Middle frontal gyrus (tissue), 1 donor: Measurements from ENCODE around the gene STAG1.
"Not testable (repeated sequence)": the region's sequence is repeated elsewhere in the genome, so short reads cannot be mapped to it uniquely, and the experiment has no call there.

Experiments used
- DNase-seq: peaks from one replicate; pipeline ENCODE4 v3.0.0-alpha.2; 2015; ENCODE audit warnings: low spot score; ENCODE audit errors: extremely low spot score

STAG1 gene

DNA sequence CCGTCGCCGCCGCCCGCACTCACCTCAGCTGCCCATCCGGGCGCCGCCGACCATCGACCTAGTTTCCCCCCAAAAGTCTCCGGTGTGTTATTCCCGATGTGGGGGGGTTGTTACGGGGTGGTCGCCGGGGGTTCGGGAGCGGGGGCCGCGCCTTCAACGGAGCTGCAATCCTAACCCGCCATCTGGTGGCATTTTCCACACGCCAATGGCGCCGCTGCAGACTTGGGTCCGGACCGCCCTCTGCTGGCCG, at the start of gene STAG1:
TSS of gene STAG1 (minus strand) at position 207 of the 250 bp plus-strand sequence. CDS start 121,480 bp downstream, outside the sequence.
- DNase-seq = no peak

DNA sequence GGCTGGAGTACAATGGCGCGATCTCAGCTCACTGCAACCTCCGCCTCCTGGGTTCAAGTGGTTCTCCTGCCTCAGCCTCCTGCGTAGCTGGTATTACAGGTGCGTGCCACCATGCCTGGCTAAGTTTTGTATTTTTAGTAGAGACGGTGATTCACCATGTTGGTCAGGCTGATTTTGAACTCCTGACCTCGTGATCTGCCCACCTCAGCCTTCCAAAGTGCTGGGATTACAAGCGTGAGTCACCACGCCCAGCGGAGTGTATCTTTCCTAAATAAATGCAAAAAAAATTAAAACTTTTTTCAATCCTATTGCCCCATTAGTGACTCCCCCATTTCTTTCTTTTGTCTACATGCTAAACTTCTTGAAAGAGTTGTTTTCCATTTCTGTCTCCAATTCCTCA, 49.0 kb upstream of the STAG1 start:
- DNase-seq = not testable (repeated sequence)

DNA sequence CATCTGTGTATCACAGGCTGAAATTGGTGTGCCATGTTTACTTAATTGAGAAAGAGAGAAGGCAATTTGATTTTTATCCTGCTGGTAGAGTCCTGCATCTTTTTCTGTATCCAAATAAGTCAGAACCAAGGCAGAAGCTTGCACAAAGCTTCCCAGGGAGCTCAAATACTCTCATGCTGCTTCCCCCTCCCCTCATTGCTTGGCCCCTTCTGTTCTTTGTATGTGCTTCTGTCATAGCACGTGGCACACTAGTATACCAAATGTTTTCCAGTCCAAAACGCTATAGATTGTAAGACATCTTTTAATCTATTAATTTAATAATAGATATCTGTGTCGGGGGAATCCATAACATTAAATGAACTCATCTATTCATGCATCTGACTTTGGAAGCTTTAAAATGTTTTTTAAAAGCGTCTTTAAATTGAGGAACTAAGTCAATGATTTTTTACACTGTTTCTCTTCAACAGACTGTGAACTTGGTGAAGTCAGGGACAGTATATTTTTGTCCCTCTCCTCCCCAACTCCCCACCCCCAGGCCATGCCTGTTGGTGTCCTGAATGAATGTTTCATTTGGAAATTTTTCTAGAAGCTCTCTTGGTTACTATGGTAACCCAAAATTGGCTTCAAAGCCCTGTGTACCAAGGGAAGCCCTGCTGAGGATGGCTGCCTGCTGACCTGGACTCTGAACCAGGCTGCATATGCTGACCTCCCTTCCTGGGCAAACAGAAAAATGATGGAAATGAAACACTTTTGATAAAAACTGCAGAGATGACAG, 40.6 kb upstream of the STAG1 start:
- DNase-seq = no peak

DNA sequence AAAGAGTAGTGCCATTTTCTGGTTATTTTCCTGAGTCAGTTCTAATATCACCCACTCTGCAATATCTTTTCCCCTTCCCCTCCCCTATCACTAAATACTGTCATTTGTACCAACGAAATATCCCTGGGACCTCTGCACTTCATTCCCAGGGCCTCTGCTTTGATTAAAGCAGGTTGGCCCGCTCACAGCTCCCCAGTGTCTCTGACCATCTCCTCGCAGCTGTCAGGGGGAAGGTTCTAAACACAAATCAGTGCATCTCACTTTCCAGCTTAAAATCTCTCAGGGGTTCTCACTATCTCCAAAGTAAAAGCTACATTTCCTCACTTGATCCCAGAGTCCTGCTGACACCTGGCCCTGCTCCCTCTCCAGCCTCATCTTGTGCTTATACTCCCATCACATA, 38.6 kb upstream of the STAG1 start:
- DNase-seq = no peak

DNA sequence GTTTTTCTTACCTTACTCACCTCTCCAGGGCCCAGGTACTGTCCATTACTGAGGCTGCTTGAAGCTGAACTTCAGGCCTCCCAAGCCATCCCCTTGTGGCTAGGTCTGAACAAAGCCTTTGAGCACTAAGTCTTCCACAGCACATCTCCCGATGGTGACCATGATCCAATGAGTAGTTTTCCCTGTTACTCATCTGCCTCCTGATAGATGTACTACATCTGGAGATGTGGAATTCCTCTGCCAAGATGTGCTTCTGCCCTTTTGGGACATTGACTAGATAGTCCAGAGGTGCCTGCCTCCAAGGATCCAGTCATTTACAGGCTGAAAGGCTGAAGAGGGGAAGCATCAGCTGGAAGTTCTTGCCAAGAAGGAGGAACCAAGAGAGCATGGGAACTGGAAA, 37.8 kb upstream of the STAG1 start:
- no peak for DNase-seq

DNA sequence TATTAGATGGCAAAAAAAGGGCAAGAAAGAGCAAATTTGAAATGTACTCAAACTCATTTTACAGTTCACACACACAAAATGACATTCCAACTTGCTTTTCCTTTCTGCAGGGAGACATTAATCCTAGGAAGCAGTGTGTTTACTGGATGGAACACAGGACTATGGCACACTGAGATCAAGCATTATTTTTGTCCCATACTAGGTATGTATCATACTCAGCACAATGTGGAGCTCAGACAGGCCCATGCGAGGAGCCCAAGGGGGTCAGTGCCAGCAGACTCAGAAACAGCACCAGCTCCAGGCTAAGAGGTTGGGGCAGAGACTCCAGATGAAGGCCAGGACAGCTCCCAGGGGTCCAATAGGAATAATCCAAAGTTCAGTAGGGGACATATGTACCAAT, 36.0 kb upstream of the STAG1 start:
- DNase-seq = no peak

DNA sequence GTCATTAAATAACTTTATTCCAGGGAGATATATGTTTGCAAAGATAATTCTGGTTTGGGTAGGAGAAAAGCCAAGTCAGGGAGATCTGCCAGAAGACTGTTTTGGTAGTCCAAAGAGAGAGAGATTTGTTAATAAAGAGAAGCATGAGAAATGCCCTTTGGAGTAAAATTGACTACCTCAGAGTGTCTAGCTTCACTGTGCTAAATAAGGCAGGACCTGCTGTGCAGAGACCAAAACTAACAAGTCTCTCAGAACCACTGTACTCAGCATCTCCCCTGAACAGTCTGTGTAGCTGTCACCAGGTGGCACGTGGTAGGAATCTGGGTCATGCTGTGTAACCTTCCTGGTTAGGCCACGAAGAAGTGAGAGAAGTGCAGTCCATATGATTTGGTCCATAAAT, 35.2 kb upstream of the STAG1 start:
- no peak for DNase-seq

DNA sequence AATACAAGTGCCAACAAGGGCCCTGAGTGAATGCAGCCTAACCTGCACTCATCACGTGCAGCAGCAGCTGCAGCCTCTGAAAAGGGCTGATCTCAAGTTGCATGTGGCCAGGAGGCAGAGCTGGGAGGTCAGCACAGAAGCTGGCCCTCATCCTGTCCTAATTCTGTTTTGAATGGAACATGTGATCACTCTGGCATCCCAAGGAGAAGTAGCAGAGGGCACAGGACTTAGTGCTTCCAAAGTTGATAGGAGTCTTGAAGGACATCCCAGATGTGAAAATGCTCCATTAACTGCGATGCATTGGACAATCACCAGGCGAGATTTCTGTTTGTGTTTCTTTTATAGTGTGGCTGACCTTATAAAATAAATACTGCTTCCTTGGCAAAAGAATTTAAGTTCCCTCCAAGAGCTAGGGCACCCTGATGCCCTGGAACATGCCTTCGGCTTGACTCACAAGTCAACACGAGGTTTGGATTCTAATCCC, 31.6 kb upstream of the STAG1 start:
- DNase-seq = no peak

DNA sequence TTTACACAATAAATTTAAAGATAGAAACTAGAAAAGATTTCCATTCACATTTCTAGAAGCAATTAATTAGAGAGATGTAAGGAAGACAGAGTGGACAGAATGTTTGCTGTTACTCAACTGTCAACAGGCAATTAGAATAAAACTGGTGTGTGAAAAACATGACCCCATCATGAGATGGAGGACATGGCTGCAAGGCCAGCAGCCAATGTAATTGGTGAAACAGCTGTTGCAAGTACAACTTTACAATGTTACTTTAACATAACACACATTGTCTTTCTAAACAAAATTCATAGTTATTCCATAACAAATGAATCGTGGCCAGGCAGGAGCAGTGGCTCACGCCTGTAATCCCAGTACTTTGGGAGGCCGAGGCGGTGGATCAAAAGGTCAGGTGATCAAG, 28.6 kb upstream of the STAG1 start:
- DNase-seq = no peak

DNA sequence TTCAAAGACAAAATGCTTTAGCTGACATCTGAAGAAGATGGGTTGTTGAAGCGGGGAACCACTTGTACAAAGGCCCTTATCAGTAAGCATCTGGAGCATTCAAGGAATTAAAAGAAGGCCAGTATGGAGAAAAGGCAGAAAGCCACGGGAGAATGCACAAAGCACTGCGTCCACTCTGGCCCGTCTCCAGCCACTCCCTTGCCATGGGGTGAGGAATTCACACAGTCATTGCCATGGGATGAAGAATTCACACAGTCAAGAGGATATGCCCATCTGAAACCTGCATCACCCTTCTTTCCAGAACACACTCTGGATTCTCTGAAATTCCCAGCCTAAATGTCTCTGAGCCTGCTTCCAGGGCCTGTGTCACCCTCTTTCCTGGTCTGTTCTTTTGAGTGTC, 26.7 kb upstream of the STAG1 start:
- no peak for DNase-seq

DNA sequence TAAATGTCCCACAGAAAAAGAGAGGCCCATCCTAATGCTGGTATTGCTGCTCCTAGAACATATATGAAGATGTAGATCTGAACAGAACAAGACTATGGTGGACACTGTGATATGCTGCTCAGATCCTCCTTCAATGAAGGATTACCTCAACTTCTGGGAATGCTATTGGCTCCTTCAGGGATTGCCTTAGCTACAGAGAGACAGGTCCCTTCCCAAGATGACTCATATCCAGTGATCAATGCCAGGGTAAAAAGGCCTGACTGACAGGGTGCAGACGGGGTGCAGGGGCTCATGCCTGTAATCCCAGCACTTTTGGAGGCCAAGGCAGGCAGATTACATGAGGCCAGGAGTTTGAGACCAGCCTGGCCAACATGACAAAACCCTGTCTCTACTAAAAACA, 20.5 kb upstream of the STAG1 start:
- no peak for DNase-seq

DNA sequence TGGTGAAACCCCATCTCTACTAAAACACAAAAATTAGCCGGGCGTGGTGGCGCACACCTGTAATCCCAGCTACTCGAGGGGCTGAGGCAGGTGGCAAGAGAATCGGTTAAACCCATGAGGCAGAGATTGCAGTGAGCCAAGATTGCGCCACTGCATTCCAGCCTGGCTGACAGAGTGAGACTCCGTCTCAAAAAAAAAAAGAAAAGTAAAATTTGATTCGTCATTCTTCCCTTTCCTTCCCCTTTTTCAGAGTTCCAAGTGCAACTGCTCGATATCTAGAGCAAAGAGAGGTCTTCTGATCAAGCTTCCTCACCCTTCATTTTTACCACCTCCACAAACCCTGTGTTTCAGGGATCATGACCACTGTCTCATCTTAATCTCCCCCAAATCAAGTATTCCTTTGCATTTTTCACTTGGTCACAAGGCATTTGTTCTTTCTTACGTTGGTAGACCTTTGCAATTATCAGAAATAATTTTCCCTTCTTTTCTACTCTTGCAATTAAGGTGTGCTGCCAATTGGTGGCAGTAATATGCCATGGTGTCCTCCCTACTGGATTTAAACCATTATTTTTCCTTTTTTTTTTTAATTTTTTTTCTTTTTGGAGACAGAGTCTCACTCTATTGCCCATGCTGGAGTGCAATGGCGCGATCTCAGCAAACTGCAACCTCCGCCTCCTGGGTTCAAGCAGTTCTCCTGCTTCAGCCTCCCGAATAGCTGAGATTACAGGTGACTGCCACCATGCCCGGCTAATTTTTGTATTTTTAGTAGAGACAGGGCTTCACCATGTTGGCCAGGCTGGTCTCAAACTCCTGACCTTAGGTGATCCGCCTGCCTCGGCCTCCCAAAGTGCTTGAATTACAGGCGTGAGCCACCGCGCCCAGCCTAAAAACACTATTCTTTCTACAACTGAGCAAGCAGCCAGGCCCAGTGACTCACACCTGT, 6.3 kb upstream of the STAG1 start:
- not testable (repeated sequence) for DNase-seq

DNA sequence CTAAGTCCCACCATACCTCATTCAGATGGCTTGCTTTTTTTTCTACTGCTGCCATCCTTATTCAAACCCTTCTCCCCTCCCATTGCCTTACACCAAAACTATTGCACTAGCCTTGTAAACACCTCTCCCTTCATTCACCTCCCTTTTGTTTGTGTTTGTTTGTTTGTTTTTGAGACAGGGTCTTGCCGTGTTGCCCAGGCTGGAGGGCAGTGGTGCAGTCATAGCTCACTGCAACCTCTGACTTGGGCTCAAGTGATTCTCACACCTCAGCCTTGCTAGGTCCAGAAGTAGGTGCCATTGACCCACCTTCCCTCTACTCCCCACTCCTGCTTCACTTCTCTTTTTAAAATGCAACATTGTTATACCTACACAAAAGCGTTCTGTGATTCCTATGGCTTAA, 3.0 kb upstream of the STAG1 start:
- no peak for DNase-seq

DNA sequence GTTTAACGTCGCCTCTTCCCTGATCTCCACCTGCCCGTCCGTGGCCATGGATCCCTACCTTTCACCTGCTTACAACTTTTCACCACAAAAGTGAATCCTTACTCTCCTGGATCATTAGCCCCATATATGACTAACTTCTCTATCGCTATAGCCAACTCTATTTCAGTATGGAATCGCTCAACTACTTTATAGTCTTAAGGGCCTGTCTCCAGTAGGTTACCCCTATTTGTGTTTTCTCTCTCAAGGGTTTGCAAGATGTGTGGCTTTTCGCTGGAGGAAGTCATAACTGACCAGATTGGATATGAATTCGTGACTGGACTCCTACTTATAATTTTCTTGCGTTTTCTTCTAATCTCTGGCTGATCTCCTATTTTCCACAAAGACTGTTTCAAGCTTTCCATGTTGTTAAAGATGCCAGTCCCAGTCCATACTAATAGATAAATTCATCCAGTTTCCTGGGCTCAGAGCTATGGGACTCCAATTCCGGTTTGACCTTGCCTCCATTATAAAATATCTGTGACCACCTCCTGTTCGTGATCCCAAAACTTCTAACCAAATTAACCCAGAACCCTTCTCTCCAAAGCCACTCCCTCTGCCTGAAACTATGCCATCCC, 1.3 kb upstream of the STAG1 start:
- DNase-seq = no peak

DNA sequence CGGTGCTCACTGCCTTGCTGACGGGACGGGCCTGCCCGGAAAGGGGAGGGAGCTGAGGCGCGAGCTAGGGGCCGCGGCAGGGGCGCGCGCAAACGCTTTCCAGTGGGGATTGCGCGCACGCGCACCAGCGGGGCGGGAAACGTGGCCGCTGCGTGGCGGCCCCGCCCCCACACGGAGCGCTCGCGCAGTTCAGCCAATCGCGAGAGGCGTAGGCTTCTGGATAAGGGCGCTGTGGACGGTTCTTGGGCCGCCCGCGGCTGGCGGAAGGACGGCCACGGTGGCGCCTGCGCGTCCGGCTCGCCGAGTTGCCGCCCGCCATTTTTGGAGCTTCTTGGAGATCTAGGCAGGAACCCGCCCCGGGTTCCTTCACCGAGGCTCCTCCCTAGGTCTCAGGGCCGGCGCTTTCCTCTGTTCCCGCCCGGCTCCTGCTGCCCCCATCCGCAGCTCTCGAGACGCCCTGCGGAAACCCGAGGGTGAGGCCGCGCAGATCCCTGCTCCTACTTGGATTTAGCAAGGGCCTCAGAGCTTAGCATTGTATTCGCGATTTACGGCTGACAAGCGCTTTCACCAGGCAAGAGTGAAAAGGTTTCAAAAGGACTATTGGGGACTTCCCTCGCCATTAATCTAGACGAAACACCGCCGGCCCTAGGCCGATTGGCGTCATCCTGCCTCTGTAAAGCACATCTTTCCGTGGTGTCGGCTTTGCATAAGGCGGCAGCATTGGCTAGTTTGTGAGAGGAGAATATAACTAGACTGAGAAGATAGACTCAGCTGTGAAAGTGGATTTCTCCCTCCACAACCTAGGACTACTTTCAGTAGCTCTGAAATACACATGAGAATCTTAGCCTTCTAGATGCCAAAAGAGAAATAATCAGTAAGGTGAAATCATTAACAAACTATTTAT, 496 bp upstream of the STAG1 start:
- DNase-seq = peak; percentile 97

DNA sequence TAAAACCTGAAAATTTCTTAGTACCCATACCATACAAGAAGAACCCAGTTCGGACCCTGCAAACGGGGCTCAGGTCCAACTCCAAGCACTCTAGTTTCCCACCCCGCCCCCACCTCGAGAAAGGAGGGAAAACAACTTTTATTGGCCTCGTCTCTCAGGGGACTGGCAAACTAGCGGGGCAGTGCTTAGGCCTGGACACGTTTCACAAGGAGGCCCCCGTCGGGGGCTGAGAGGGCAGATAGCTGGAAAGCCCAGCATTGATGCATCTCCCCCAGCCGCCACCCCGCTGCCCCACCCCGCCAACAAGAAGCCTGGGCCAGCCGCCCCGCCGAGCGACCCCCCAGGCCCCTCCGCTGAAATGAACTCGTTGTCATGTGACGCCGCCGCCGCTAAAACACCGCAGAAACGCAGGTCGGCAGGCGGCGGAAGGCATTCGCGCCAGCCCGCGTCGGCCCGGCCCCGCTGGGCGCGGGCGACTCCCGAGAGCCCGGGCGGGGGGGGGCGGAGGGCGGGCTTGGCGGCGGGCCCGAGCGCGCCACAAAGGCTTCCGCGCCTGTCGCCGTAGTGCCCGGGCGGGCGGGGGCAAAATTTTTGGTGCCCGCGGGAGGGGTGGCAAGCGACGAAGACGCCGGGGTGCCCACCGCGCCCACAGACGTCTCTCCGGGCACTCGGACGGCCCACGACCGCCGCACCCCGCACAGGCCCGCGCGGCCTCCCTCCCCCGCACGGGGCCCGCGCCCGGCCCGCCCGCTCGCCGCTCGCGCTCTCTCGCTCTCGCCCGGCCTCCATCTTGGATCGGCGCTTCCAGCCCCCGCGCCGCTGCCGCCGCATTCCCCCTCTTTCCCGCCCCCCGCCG, 634 bp downstream of the STAG1 start:
- DNase-seq = peak; percentile 45

DNA sequence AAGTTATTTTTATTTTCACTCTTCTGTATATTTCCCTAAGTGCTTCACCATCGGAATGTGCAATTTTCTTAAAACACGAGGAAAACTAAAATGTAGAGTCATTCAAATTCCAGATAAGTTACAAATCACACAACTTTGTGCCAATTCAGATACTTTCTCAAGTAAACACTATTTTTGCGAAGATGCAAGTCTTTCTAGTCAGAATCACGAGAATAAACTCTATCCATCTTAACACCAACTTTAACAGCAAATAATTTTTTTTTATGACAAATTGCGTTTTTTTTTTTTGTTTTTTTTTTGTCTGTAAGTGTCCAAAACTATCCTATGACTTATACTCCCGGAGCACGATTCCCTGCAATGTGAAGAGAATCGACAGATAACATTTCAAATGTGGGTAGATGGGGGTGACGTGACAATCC, 1.3 kb downstream of the STAG1 start:
- DNase-seq = no peak

DNA sequence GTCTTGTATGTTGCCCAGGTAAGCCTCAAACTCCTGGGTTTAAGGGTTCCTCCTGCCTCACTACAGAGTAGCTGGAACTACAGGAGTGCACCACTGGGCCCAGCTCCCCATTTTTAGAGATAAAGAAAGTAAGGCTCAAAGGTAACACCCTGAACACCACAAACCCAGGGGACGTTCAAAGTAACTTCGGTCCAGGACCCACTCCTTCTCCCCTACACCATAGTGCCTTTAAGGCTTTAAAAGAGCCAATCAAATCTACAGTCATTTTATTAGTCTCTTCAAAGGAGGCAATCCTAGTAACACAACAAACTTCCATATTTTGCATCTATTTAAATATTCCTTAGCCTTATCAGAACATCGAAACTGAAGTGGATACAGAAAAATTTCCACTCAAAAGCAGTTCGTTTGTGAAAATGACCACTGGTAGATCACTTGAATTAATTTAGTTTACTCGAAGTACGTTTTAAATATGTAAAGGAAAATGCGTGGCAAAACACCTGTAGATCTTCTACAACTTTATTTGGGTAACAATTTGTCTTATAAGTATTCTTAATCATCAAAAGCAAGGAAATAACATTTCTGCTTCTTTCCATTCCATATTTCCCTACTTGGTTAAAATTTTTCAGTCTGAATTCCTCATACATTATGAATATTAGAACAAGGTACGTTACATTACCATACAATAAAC, 1.8 kb downstream of the STAG1 start:
- no peak for DNase-seq

DNA sequence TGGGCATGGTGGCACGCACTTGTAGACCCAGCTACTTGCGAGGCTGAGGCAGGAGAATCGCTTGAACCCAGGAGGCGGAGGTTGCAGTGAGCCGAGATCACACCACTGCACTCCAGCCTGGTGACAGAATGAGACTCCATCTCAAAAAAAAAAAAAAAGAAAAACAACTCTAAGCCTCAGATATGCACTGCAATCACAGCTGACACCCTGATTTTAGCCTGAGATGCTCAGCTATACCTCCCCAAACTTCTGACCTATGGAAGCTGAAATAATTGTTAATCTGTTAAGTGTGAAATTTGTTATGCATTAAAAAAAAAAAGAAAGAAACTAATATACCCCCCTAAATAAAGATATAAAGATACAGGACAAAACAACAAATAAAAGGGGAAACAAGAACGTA, 2.6 kb downstream of the STAG1 start:
- DNase-seq = not testable (repeated sequence)

DNA sequence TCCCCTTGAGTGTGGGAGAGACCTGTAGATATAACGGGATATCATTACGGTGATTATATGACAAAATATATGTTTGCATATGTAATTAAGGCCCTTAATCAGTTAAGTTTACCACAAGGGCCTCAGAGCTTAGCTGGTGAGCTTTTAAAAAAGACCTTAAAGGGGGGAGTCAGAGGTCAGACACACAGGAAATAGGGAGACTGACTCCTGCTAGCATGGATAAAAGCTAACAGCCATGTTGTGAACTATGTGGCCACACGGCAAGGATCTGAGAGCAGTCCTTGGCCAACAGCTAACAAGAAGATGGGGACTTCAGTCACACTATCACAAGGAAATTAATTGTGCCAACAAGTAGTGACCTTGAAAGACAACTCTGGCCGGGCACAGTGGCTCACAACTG, 3.1 kb downstream of the STAG1 start:
- no peak for DNase-seq
